Psoas muscle (tissue), 8 donors: ENCODE results near the gene SH2D3C. TPM values are rescaled to one million over a fixed set of nuclear protein-coding genes. Genes with fewer than 3 reads are reported as not detected.

Experiments used
- ATAC-seq, 4 donors: fragments of 200-7000 bp; cut with Tn5 transposase; one replicate each; pipeline ENCODE4 v1.9.1; 2020; ENCODE audit warnings: moderate library complexity in 3 of 4, mild to moderate bottlenecking in 2 of 4
- DNase-seq, 2 donors: peaks; one replicate each; pipeline ENCODE4 v3.0.0-alpha.2; 2020
- H3K27ac ChIP-seq: fragments of 200-600 bp; one replicate; pipeline ENCODE4 v1.8.0; 2022
- H3K27me3 ChIP-seq, 3 donors: fragments of 200-600 bp in 1 of 3; one replicate each; pipeline versions ENCODE4 v1.6.1 to v1.8.0; 2013 to 2022; ENCODE audit warnings: low read length in 2 of 3, mild to moderate bottlenecking in 2 of 3, moderate library complexity in 1 of 3; ENCODE audit not compliant: insufficient read depth in 3 of 3
- H3K36me3 ChIP-seq, 2 donors: fragments of 200-600 bp in 1 of 2; one replicate each; pipeline versions ENCODE4 v1.6.1 to v1.8.0; 2013 to 2022; ENCODE audit warnings: low read depth in 1 of 2, mild to moderate bottlenecking in 1 of 2, moderate library complexity in 1 of 2; ENCODE audit not compliant: insufficient read depth in 1 of 2
- H3K4me1 ChIP-seq: fragments of 200-600 bp; one replicate; pipeline ENCODE4 v1.8.0; 2022
- H3K4me3 ChIP-seq: fragments of 200-600 bp; one replicate; pipeline ENCODE4 v1.8.0; 2022; ENCODE audit warnings: mild to moderate bottlenecking
- H3K9me3 ChIP-seq: fragments of 200-600 bp; one replicate; pipeline ENCODE4 v1.8.0; 2022
- WGBS, 3 donors: extraction: QIAGEN DNeasy Blood & Tissue Kit; methylation state at CpG; one replicate each; pipeline versions ENCODE4 v1.1.6 to v1.1.7; 2013; 5-methylcytosine and 5-hydroxymethylcytosine counted together
- intact Hi-C, 2 donors: fragments of 100-400 bp; cut with DNase I; formaldehyde crosslinking; loops; one replicate each; pipeline versions ENCODE4 v1.11.0 to v1.14.2; 2022
- polyA plus RNA-seq, 3 donors: library from polyadenylated mRNA; stranded (reverse); fragments of 200-250 nt; gene quantifications; one replicate each; pipeline ENCODE4 v1.2.3, GENCODE V29; 2013
- total RNA-seq, 4 donors: library from RNA; stranded (reverse); fragmentation: NEBNext Ultra II Directional in 2 of 4; extraction: Animal tissue kit (Norgen Biotek cat#: 25700) in 2 of 4; gene quantifications; one replicate each; pipeline versions ENCODE4 v1.2.1 to v1.2.4, GENCODE V29; 2021 to 2023
- TF ChIP-seq, protein P1 (sequence below): fragments of 200-600 bp; IDR thresholded peaks from one replicate; pipeline ENCODE4 v1.8.0; 2022; ENCODE audit warnings: antibody characterized with exemption
- donor health status: healthy with polysubstance abuse.
- donor health status: DM: no; HTN: no; CAD: no; lungs with moderate emphysema.
- donor health status: Bipolar disorder and iron deficiency.
- donor health status: healthy.
- donor health status: DM: yes; HTN: yes; CAD: no.
- donor health status: DM: no; HTN: no; CAD: no.
- donor health status: DM: no; HTN: no; CAD: no.
- donor health status: DM: yes; HTN: yes; CAD: no.

Gene SH2D3C
- total and polyA plus RNA-seq, 7 donors: 5.3 to 12.0 (median 10.0) TPM

- DNase-seq: no peak
- intact Hi-C loops: no loop called here
- Histone ChIP-seq H3K4me3 (peak overlapping the region; percentile 37), H3K27me3 (no peaks in the 10 kb centered on the region), H3K36me3 (no peaks in the 10 kb centered on the region), H3K4me1 (peaks cover 6% of the 10 kb centered on the region), H3K27ac (peak overlapping the region; percentile 46), H3K9me3 (no peaks in the 10 kb centered on the region)
- ATAC-seq: no peak
- TF ChIP-seq, protein P1, sequence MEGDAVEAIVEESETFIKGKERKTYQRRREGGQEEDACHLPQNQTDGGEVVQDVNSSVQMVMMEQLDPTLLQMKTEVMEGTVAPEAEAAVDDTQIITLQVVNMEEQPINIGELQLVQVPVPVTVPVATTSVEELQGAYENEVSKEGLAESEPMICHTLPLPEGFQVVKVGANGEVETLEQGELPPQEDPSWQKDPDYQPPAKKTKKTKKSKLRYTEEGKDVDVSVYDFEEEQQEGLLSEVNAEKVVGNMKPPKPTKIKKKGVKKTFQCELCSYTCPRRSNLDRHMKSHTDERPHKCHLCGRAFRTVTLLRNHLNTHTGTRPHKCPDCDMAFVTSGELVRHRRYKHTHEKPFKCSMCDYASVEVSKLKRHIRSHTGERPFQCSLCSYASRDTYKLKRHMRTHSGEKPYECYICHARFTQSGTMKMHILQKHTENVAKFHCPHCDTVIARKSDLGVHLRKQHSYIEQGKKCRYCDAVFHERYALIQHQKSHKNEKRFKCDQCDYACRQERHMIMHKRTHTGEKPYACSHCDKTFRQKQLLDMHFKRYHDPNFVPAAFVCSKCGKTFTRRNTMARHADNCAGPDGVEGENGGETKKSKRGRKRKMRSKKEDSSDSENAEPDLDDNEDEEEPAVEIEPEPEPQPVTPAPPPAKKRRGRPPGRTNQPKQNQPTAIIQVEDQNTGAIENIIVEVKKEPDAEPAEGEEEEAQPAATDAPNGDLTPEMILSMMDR: no peak
- WGBS, 3 donors: 83 to 87% (median 85%) methylated on average over 5 of the region's 5 CpGs
Measured at GRCh38 chr9:127769101-127769500, 9.4 kb downstream of the SH2D3C start.

- Histone ChIP-seq H3K4me1 (peaks cover 6% of the 10 kb centered on the region), H3K27ac (peak overlapping the region; percentile 61), H3K4me3 (peak overlapping the region; percentile 37), H3K36me3 (no peaks in the 10 kb centered on the region), H3K27me3 (no peaks in the 10 kb centered on the region), H3K9me3 (no peaks in the 10 kb centered on the region)
- TF ChIP-seq, protein P1: no peak
- ATAC-seq (no peak), DNase-seq (no peak)
- intact Hi-C loops: no loop called here
- WGBS, 3 donors: 64 to 71% (median 67%) methylated on average over 8 of the region's 8 CpGs
Measured at GRCh38 chr9:127768698-127769097, 9.8 kb downstream of the SH2D3C start.

DNA sequence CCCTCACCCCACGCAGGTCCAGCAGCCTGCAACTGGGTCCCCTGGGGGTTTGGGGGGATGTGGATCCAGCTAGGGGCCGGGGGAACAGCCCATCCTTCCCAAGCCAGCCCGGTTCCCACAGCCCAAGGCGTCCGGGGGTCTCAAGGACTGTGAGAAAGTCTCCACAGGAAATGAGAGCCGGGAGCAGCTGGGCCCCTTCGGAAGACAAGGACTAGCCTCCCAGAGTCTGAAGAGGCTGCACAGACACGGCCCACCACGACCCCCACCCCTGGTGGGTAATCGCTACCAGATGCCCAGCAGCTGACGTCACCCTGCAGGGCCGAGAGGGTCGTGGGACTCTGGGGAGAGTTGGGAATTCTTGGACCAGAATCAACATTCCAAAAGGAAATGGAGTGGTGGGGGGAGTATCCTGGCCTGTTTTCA is 10.5 kb downstream of the SH2D3C start:
- H3K4me1 ChIP-seq: peaks cover 10% of the 10 kb centered on the region
- peak overlapping the region; percentile 37 for H3K4me3 ChIP-seq
- H3K36me3 ChIP-seq: no peaks in the 10 kb centered on the region
- H3K9me3 ChIP-seq: no peaks in the 10 kb centered on the region
- H3K27me3 ChIP-seq: no peaks in the 10 kb centered on the region
- WGBS, 3 donors: 26 to 38% (median 35%) methylated on average over 13 of the region's 13 CpGs
- TF ChIP-seq, protein P1: no peak
- intact Hi-C loops: no loop called here
- H3K27ac ChIP-seq: peak overlapping the region; percentile 61
- DNase-seq (no peak), ATAC-seq (no peak)

GRCh38 chr9:127767410-127767809 is 11.1 kb downstream of the SH2D3C start:
- ATAC-seq: no peak
- H3K4me1 ChIP-seq: peaks cover 10% of the 10 kb centered on the region
- intact Hi-C loops: no loop called here
- H3K27ac ChIP-seq: peak overlapping the region; percentile 61
- WGBS, 3 donors: 55 to 65% (median 59%) methylated on average over 3 of the region's 3 CpGs
- H3K9me3 ChIP-seq: no peaks in the 10 kb centered on the region
- DNase-seq: no peak
- H3K27me3 ChIP-seq: no peaks in the 10 kb centered on the region
- TF ChIP-seq, protein P1: no peak
- H3K36me3 ChIP-seq: no peaks in the 10 kb centered on the region
- peak overlapping the region; percentile 37 for H3K4me3 ChIP-seq

DNA sequence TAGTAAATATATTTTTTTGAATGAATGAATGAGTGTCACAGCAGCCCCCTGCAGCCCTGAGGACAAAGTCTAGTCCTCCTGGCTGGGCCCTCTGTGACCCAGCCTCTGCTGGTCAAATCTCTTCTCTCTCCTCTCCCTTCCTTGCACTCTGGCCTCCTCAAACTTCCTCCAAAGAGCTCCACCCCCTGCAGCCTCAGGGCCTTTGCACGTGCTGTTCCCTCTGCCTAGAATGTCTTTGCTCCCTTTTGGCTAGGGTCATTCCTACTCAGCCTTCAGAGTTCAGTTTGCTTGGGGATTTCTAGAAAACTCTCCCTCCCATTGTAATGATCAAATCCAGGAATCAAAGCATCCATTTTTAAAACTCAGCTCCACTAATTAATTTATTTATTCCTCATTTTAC is 13.0 kb downstream of the SH2D3C start:
- H3K9me3 ChIP-seq: no peaks in the 10 kb centered on the region
- 72 to 86% (median 79%) methylated on average over 1 of the region's 1 CpG for WGBS, 3 donors
- peaks cover 4% of the 10 kb centered on the region for H3K4me1 ChIP-seq
- peaks cover 0 to 4% (median 3%) of the 10 kb centered on the region in 3 donors for H3K27me3 ChIP-seq
- ATAC-seq (no peak), DNase-seq (no peak)
- no peaks in the 10 kb centered on the region for H3K36me3 ChIP-seq
- TF ChIP-seq, protein P1: no peak
- intact Hi-C loops: no loop called here
- no peak overlapping the region for H3K4me3 ChIP-seq
- no peak overlapping the region for H3K27ac ChIP-seq
